Brain microvascular endothelial cell (primary cell): Measurements from ENCODE around the gene TRIM9.

ENCODE experiments used
- DNase-seq: peaks from one replicate; pipeline ENCODE4 v3.0.0-alpha.2; 2020
- H3K27ac ChIP-seq: fragments of 250-450 bp; sonication (Bioruptor Pico); 2 replicates; pipeline ENCODE4 v1.5.1; 2020; ENCODE audit warnings: mild to moderate bottlenecking, moderate library complexity
- H3K27me3 ChIP-seq: fragments of 250-450 bp; sonication (Bioruptor Pico); replicated peaks from 2 replicates; pipeline ENCODE4 v1.5.1; 2020; ENCODE audit warnings: mild to moderate bottlenecking
- H3K36me3 ChIP-seq: fragments of 250-450 bp; sonication (Bioruptor Pico); replicated peaks from 2 replicates; pipeline ENCODE4 v1.5.1; 2020; ENCODE audit warnings: mild to moderate bottlenecking
- H3K4me3 ChIP-seq: 2 replicates; pipeline ENCODE4 v1.5.1; 2011; ENCODE audit warnings: low read depth, mild to moderate bottlenecking, control low read depth, low read length, moderate library complexity
- in situ Hi-C: cut with HindIII; loops from 2 replicates; pipeline ENCODE4 v1.10.0; 2017; ENCODE audit warnings: low sequenced_read_pairs, low pct_ligation_motif_present
- TF ChIP-seq, protein P1 (sequence below): IDR thresholded peaks from 2 replicates; pipeline ENCODE4 v1.5.1; 2011; ENCODE audit warnings: low read depth, mild to moderate bottlenecking, moderate library complexity, low read length, control low read depth, inconsistent platforms; ENCODE audit errors: missing control alignments

The TRIM9 gene

DNA sequence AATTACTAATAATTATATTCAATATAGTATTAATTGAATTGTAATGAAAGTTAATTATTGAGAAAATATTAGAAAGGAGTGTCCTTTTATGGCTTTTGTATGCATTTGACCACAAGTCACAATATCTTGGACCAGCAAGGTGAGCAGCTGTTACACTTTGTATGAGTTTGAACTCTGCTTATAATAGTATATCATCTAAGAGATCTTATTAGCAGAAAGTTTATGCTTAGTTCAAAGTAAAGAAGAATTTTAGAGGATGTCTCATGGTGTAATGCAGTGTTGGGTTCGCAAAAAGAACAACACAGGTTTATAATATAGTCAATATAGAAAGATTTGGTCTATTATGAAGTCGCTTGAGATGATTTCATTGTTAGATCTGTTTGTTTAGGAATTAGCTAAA lies 2.0 kb upstream of the TRIM9 start:
- Histone ChIP-seq H3K27me3 (peaks cover 12% of the 10 kb centered on the region), H3K36me3 (no peaks in the 10 kb centered on the region), H3K4me3 (no peak overlapping the region), H3K27ac (no peak overlapping the region)
- TF ChIP-seq, protein P1, sequence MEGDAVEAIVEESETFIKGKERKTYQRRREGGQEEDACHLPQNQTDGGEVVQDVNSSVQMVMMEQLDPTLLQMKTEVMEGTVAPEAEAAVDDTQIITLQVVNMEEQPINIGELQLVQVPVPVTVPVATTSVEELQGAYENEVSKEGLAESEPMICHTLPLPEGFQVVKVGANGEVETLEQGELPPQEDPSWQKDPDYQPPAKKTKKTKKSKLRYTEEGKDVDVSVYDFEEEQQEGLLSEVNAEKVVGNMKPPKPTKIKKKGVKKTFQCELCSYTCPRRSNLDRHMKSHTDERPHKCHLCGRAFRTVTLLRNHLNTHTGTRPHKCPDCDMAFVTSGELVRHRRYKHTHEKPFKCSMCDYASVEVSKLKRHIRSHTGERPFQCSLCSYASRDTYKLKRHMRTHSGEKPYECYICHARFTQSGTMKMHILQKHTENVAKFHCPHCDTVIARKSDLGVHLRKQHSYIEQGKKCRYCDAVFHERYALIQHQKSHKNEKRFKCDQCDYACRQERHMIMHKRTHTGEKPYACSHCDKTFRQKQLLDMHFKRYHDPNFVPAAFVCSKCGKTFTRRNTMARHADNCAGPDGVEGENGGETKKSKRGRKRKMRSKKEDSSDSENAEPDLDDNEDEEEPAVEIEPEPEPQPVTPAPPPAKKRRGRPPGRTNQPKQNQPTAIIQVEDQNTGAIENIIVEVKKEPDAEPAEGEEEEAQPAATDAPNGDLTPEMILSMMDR = no peak
- in situ Hi-C loops = no loop called here
- DNase-seq = no peak

DNA sequence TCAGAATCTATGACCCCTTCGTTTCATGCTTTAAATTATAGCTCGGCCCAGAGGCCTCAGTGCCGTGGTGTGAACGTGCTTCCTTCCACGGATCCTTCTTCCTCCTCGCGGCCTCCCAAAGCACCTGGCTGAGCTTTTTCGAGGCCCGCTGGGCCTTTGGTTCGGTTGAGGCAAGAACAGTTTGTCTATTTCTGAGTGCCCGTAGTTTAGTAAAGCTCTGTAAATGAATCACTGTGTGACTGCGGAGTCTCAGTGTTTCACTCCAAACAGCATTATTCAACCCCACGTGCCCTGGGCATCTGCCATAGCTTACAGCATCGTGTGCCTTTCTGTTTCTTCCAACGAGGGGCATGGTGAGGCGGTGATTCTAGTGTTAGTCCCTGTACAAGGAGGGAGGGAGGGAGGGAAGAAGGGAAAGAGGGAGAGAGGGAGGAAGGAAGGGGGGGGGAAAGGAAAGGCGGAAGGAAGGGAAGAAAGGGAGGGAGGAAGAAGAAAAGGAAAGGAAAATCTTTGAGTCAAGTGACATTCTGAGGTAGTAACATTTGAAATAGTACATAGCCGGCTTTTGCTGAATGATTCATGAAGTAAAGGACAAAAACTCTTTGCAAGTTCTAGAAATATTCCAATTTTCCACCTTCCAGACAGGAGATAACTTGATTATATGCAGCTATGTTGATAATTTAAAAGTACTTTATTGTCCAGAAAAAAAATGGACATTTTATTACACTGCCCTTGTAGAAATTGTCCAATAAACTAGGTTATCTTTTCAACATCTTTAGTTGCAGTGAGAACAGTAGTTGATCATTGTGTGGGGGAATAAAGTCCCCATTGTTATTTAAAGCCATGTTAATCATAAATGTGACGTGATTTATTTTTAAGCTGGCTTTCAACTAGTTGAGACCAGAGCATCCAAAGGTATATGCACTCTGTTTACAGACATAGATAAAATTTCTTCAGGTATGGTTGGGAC lies 1.2 kb upstream of the TRIM9 start:
- peak; percentile 54 for DNase-seq
- Histone ChIP-seq H3K36me3 (no peaks in the 10 kb centered on the region), H3K27ac (peak overlapping the region; percentile 77), H3K27me3 (peaks cover 10% of the 10 kb centered on the region), H3K4me3 (peak overlapping the region; percentile 62)
- TF ChIP-seq, protein P1 = no peak
- in situ Hi-C loops = no loop called here

DNA sequence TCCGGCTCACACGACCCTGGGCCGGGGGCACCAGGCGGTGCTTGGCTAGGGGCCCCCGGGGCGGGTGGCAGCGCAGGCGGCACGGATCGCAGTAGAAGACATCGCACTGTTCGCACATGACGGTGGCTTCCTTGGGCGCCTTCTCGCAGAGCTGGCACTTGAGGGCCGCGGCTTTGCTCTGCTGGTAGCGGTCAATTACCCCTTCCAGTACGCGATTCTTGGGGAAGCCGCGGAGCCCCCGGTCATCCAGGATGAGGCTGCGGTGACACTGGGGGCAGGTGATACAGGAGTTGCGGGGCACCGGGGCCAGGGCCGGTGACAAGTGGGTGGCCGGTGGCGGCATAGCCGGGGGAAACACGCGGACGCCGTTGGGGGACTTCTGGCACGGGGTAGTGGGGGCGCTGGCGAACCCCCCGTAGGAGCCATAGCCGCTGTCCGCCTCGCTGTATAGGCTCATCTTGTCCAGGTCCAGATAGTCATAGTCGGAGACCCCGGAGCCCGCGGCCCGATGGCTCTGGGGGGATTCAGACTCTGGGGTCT lies 553 bp downstream of the TRIM9 start:
- no peak for DNase-seq
- peaks cover 10% of the 10 kb centered on the region for H3K27me3 ChIP-seq
- TF ChIP-seq, protein P1 = no peak

DNA sequence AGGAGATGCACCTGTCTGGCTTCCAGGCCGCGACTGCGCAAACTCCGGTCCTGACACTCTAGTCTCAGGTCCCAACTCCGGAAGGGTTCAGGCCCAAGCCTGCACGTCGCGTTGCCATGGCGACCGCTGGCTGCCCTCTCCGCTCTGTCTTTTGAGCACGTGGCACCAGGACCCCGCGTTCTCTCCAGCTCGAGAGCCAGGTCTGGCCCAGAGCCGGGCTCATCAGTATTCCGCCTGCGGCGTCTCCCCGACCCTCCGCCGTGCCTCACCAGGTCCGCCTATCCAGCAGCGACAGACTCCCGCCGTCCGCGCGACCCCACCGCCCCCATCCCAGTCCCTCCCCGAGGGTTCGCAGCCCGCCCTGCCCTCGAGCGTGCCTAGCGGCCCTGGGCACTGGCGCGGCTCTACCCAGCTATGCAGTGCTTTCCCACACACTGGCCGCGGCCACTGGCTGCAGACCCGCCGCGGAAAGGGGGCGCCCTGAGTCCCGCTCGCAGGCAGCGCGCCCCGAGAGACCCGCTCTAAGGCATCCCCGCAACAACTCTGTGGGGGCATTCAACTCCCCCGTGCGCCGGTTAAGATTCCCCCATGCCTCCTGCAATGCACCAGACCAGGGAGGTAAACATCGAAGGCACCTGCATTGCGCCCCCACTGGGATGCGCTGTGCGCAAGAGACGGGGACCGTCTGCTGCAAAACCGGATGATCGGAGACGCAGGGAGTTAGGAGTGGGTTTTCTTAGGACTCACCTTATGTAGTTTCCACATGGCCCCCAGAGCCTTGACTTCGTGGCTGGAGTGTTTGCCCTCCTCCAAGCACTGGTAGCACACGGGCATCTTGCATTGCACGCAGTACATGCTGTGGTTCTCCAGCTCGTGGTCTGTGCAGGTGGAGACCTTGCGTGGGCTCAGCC lies 1.3 kb downstream of the TRIM9 start:
- Histone ChIP-seq H3K27me3 (peaks cover 10% of the 10 kb centered on the region), H3K27ac (no peak overlapping the region), H3K36me3 (no peaks in the 10 kb centered on the region), H3K4me3 (peak overlapping the region; percentile 62)
- in situ Hi-C loops = no loop called here
- DNase-seq = no peak
- TF ChIP-seq, protein P1 = peak; percentile 59

More for the DNA sequence above, 553 bp downstream of the TRIM9 start:
- in situ Hi-C loops = no loop called here
- Histone ChIP-seq H3K27ac (no peak overlapping the region), H3K36me3 (no peaks in the 10 kb centered on the region), H3K4me3 (peak overlapping the region; percentile 62)

DNA sequence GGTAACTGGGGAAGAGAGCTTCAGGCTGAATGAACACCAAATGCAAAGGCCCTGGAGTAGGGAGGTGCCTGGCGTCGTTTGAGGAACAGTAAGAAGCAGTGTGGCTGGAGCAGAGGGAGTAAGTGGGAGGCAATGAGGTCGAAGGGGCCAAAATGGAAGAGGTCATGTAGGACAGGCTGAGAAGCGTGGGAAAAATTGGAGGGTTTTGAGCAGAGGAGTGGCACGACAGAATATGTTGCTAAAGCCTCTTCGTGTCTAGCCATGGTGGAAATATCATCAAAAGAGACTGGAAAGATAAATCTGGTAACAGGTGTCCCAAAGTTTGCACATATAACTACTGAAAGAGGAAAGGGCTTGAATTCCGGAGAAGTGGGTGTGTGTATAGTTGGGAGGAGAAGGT lies 1.9 kb downstream of the TRIM9 start:
- TF ChIP-seq, protein P1 = no peak
- no peak overlapping the region for H3K4me3 ChIP-seq
- H3K27me3 ChIP-seq = peaks cover 10% of the 10 kb centered on the region
- no peaks in the 10 kb centered on the region for H3K36me3 ChIP-seq
- no peak overlapping the region for H3K27ac ChIP-seq
- DNase-seq = no peak
- in situ Hi-C loops = no loop called here
